Astrocyte of the cerebellum (primary cell): ENCODE data around the gene REM1.

Experiments
- DNase-seq: peaks from one replicate; pipeline ENCODE4 v3.0.0-alpha.2; 2011; ENCODE audit warnings: low read depth
- H3K4me3 ChIP-seq: 2 replicates; pipeline ENCODE4 v1.5.1; 2011; ENCODE audit warnings: mild to moderate bottlenecking, low read depth, low read length, moderate library complexity
- in situ Hi-C: cut with HindIII; loops from 2 replicates; pipeline ENCODE4 v1.10.0; 2017; ENCODE audit warnings: low sequenced_read_pairs
- TF ChIP-seq, protein P1 (sequence below): IDR thresholded peaks from 2 replicates; pipeline ENCODE4 v1.5.1; 2012; ENCODE audit warnings: low read length, low read depth, moderate library complexity, mild to moderate bottlenecking; ENCODE audit errors: missing control alignments

REM1 gene

DNA sequence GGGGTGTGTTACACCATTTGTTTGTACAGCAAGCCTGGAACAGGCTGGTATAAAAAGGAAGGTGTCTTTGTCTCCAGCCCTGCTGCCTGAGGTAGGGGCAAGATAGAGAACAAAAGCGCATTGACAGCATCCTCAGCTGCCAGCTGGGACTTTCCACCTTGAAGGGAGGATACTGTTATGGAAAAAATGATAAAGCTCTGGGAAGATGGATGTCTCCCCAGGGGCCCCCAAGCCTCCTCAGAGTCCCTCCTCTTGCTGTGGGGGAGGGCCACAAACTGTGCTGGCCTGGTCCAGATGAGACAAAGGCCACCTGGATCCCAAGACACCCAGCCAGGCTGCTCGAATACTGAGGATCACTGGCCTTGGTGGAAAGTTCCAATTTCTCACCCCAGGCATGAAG lies 13.0 kb downstream of the REM1 start:
- DNase-seq, result no peak
- in situ Hi-C loops, result no loop called here
- TF ChIP-seq, protein P1, sequence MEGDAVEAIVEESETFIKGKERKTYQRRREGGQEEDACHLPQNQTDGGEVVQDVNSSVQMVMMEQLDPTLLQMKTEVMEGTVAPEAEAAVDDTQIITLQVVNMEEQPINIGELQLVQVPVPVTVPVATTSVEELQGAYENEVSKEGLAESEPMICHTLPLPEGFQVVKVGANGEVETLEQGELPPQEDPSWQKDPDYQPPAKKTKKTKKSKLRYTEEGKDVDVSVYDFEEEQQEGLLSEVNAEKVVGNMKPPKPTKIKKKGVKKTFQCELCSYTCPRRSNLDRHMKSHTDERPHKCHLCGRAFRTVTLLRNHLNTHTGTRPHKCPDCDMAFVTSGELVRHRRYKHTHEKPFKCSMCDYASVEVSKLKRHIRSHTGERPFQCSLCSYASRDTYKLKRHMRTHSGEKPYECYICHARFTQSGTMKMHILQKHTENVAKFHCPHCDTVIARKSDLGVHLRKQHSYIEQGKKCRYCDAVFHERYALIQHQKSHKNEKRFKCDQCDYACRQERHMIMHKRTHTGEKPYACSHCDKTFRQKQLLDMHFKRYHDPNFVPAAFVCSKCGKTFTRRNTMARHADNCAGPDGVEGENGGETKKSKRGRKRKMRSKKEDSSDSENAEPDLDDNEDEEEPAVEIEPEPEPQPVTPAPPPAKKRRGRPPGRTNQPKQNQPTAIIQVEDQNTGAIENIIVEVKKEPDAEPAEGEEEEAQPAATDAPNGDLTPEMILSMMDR, result no peak
- no peak overlapping the region for H3K4me3 ChIP-seq

- no peak overlapping the region for H3K4me3 ChIP-seq
- DNase-seq, result no peak
- TF ChIP-seq, protein P1, result no peak
- in situ Hi-C loops, result no loop called here
Measured at GRCh38 chr20:31489152-31489551, 14.1 kb downstream of the REM1 start.

DNA sequence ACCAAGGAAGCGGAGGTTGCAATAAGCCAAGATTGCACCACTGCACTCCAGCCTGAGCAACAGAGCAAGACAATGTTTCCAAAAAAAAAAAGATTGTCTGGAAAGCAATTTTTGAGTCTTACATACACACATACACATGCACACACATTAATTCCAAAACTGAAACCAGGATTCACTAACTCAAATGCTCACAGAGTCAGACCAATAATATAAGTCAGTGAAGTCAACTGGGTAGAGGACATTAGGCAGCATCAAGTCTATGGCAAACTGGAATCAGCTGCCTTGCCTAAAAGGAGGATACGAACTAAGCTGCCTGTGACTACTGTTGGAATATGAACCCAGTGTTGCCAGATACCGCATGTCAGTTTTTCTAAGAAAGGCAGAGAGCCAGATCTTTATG lies 15.7 kb downstream of the REM1 start:
- in situ Hi-C loops, result no loop called here

GRCh38 chr20:31494131-31494530 lies 19.0 kb downstream of the REM1 start:
- H3K4me3 ChIP-seq, result no peak overlapping the region
- no peak for DNase-seq
- TF ChIP-seq, protein P1, result no peak
- in situ Hi-C loops, result no loop called here

More for the DNA sequence above, 15.7 kb downstream of the REM1 start:
- TF ChIP-seq, protein P1, result no peak
- no peak for DNase-seq
- H3K4me3 ChIP-seq, result no peak overlapping the region

DNA sequence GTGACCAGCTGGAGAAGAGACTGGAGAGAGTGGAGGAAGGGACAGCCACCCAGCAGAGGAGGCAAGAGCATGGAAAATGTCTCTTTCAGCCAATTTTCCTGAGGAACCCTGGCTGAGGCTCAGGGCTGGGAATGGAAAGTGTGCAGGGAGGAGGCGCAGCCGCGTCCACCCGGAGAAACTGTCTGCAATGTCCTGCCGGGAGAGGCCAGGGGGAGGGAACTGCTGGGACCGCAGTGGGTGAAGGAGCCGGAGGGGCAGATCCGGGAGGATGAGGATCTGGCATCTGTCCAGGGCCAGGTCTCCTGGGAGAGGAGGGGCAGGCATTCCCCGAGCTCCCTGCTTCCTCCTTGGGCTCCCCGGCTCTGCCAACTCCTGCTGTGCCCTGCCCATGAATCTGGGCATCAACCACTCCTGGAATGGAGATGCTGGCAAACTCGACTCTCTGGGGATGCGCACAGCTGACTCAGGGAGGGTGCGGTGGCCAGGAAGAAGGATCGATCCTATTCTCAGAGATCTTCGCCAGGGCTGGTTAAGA lies 21.7 kb downstream of the REM1 start:
- in situ Hi-C loops, result loop anchor here (5.0 kb wide), 1 partner anchor 75 kb away; no protein-coding TSS in a partner anchor
- TF ChIP-seq, protein P1, result no peak
- no peak for DNase-seq
- no peak overlapping the region for H3K4me3 ChIP-seq

- in situ Hi-C loops, result loop anchor here (5.0 kb wide), 1 partner anchor 76 kb away; no protein-coding TSS in a partner anchor
- no peak for DNase-seq
- no peak overlapping the region for H3K4me3 ChIP-seq
- TF ChIP-seq, protein P1, result no peak
Measured at GRCh38 chr20:31497838-31498540, 22.9 kb downstream of the REM1 start.
